Upper lobe of right lung (tissue), 1 donor: ENCODE measurements around the gene PSMD2. TPM values are rescaled to one million over a fixed set of nuclear protein-coding genes. Genes with fewer than 3 reads are reported as not detected.

Experiments used
- ATAC-seq: fragments of 200-7000 bp; cut with Tn5 transposase; one replicate; pipeline ENCODE4 v1.9.1; 2020; ENCODE audit warnings: mild to moderate bottlenecking, moderate library complexity
- DNase-seq: peaks from one replicate; pipeline ENCODE4 v3.0.0-alpha.2; 2020
- H3K27ac ChIP-seq: fragments of 200-600 bp; one replicate; pipeline ENCODE4 v1.8.0; 2022
- H3K27me3 ChIP-seq: fragments of 200-600 bp; one replicate; pipeline ENCODE4 v1.8.0; 2022; ENCODE audit warnings: mild to moderate bottlenecking
- H3K36me3 ChIP-seq: fragments of 200-600 bp; one replicate; pipeline ENCODE4 v1.8.0; 2022
- H3K4me1 ChIP-seq: fragments of 200-600 bp; one replicate; pipeline ENCODE4 v1.8.0; 2022
- H3K4me3 ChIP-seq: fragments of 200-600 bp; one replicate; pipeline ENCODE4 v1.8.0; 2022; ENCODE audit warnings: mild to moderate bottlenecking
- H3K9me3 ChIP-seq: fragments of 200-600 bp; one replicate; pipeline ENCODE4 v1.8.0; 2022
- intact Hi-C: fragments of 100-400 bp; cut with DNase I; formaldehyde crosslinking; loops from one replicate; pipeline ENCODE4 v1.11.0; 2022
- total RNA-seq: library from RNA; stranded (reverse); fragmentation: NEBNext Ultra II Directional; extraction: Animal tissue kit (Norgen Biotek cat#: 25700); gene quantifications from one replicate; pipeline ENCODE4 v1.2.1, GENCODE V29; 2021
- TF ChIP-seq, protein P1 (sequence below): fragments of 200-600 bp; IDR thresholded peaks from one replicate; pipeline ENCODE4 v1.8.0; 2022; ENCODE audit warnings: antibody characterized with exemption
- donor health status: DM: no; HTN: yes; CAD: no; lungs with severe emphysema.

PSMD2 gene
- total RNA-seq, 1 donor from 2014 or later, result 152 TPM

DNA sequence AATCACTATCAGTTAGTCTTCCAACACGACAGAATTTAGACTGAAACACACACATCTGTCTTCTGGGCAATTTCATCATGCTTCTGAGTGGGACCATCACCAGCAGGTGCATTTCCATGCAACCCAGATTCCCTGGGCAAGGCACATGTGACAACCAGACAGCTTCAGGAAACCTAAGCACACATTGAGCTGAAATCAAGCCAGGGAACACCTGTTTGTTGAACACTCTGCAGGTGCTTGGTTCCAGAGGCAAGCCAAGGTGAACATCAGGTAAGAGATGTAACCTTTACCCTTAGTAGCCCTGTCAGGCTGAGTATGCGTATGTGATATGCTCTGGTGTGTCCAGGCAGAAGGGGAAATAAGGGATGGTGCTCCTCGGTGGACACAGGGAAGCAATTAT lies 3.3 kb upstream of the PSMD2 start:
- no peaks in the 10 kb centered on the region for H3K9me3 ChIP-seq
- DNase-seq (no peak), ATAC-seq (no peak)
- H3K4me1 ChIP-seq, result peaks cover 17% of the 10 kb centered on the region
- intact Hi-C loops, result no loop called here
- H3K36me3 ChIP-seq, result peaks cover 6% of the 10 kb centered on the region
- TF ChIP-seq, protein P1, sequence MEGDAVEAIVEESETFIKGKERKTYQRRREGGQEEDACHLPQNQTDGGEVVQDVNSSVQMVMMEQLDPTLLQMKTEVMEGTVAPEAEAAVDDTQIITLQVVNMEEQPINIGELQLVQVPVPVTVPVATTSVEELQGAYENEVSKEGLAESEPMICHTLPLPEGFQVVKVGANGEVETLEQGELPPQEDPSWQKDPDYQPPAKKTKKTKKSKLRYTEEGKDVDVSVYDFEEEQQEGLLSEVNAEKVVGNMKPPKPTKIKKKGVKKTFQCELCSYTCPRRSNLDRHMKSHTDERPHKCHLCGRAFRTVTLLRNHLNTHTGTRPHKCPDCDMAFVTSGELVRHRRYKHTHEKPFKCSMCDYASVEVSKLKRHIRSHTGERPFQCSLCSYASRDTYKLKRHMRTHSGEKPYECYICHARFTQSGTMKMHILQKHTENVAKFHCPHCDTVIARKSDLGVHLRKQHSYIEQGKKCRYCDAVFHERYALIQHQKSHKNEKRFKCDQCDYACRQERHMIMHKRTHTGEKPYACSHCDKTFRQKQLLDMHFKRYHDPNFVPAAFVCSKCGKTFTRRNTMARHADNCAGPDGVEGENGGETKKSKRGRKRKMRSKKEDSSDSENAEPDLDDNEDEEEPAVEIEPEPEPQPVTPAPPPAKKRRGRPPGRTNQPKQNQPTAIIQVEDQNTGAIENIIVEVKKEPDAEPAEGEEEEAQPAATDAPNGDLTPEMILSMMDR, result no peak
- no peak overlapping the region for H3K4me3 ChIP-seq
- H3K27ac ChIP-seq, result no peak overlapping the region
- H3K27me3 ChIP-seq, result no peaks in the 10 kb centered on the region

DNA sequence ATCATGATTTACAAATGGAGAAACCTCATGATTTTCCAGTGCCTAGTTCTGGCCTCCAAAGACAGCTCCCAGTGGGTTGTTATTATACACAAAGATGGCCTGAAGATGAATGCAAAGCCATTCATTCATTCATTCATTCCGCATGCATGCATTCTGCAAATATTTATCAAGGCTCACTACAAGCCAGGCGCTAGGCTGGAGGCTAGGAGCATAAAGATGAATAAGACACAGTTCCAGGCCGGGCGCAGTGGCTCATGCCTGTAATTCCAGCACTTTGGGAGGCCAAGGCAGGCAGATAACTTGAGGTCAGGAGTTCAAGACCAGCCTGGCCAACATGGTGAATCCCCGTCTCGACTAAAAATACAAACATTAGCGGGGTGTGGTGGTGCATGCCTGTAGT lies 2.4 kb upstream of the PSMD2 start:
- Histone ChIP-seq H3K4me3 (no peak overlapping the region), H3K9me3 (no peaks in the 10 kb centered on the region), H3K36me3 (peaks cover 15% of the 10 kb centered on the region), H3K4me1 (peaks cover 19% of the 10 kb centered on the region), H3K27me3 (no peaks in the 10 kb centered on the region), H3K27ac (no peak overlapping the region)
- TF ChIP-seq, protein P1, result no peak
- intact Hi-C loops, result no loop called here
- no peak for DNase-seq
- ATAC-seq, result no peak

DNA sequence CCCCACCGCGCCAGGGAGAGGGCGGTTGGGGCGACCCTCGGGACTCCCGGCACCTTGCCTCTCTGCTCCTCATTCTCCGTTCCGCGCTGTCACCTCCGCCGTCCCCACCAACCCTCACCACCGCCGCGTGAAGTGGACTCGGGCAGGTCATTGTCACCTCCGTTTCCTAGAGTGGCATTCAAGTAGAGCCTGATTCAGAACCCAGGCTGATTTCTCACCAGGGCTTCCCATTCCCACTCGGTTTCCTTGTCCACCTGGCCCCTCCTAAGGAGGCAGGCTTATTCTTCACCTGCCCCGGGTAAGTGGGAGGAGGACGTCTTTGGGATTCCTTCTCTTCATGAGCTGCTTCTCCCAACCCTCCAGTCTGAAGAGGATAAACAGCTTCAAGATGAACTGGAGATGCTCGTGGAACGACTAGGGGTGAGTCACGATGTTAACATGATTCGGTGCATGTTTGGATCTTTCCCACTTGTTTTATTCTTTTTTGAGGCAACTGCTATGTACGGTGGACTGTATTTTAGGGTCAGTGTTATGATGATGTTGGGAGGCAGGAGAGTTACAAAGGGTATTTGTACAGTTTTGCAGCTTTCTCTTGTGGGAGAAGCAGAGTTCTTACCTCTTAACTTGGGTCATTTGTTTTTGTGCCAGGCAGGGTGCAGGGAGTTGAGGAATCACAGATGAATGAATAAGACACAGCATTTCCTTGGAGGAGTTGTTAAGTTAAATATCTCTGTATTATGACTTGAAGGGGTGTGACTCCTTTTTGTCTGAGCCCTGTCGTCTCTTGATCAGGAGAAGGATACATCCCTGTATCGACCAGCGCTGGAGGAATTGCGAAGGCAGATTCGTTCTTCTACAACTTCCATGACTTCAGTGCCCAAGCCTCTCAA lies 692 bp downstream of the PSMD2 start:
- Histone ChIP-seq H3K27me3 (no peaks in the 10 kb centered on the region), H3K36me3 (peaks cover 46% of the 10 kb centered on the region), H3K4me1 (peaks cover 19% of the 10 kb centered on the region), H3K4me3 (peak overlapping the region; percentile 96), H3K9me3 (no peaks in the 10 kb centered on the region), H3K27ac (peak overlapping the region; percentile 80)
- intact Hi-C loops, result no loop called here
- DNase-seq, result no peak
- ATAC-seq, result no peak
- TF ChIP-seq, protein P1, result no peak

DNA sequence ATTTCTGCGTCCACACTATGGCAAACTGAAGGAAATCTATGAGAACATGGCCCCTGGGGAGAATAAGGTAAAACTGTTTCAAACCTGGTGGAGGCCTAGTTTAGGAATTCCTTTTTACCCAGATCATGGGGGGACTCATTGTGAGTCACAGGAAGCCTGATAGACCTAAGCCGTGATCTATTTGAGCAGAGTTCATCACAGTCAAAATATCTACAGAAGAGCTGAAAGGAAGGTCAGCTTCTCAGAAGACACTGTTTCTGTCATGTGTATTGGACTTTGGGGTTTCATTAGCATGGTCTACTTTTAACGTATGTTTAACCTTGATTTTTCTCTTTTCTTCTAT lies 1.3 kb downstream of the PSMD2 start:
- ATAC-seq, result no peak
- Histone ChIP-seq H3K27ac (no peak overlapping the region), H3K36me3 (peaks cover 52% of the 10 kb centered on the region), H3K27me3 (no peaks in the 10 kb centered on the region), H3K4me1 (peaks cover 19% of the 10 kb centered on the region), H3K9me3 (no peaks in the 10 kb centered on the region), H3K4me3 (peak overlapping the region; percentile 96)
- no peak for DNase-seq
- intact Hi-C loops, result no loop called here
- TF ChIP-seq, protein P1, result no peak

DNA sequence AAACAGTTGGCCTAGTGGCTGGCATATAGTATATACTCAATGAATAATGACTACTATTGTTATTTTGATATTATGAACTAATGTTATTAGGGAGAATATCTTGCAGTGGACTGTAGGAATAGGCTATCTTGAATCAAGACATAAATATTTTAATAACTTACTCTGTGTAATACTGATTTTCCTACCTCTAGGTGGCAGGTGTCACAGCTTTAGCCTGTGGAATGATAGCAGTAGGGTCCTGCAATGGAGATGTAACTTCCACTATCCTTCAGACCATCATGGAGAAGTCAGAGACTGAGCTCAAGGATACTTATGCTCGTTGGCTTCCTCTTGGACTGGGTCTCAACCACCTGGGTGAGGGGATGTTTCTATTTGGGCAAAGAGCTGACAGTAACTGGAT lies 6.5 kb downstream of the PSMD2 start:
- H3K36me3 ChIP-seq, result peaks cover 83% of the 10 kb centered on the region
- H3K27ac ChIP-seq, result no peak overlapping the region
- peaks cover 3% of the 10 kb centered on the region for H3K4me1 ChIP-seq
- no peaks in the 10 kb centered on the region for H3K9me3 ChIP-seq
- intact Hi-C loops, result no loop called here
- H3K27me3 ChIP-seq, result no peaks in the 10 kb centered on the region
- H3K4me3 ChIP-seq, result no peak overlapping the region
- TF ChIP-seq, protein P1, result peak; percentile 30
- ATAC-seq (peak; percentile 21), DNase-seq (no peak)
